HEK293 (cell line): ENCODE measurements around the gene TIMP4.

Source experiments
- CTCF ChIA-PET: fragments of 350-600 bp; formaldehyde crosslinking; extraction: SDS; loops from one replicate; lab custom pipeline; 2021; ENCODE audit warnings: antibody characterized with exemption; lab: Yijun Ruan, JAX
- POLR2A ChIA-PET: fragments of 300-600 bp; formaldehyde crosslinking; extraction: SDS; loops from one replicate; lab custom pipeline; 2020; ENCODE audit warnings: antibody characterized with exemption, inconsistent platforms; lab: Yijun Ruan, JAX
- H3K27ac ChIP-seq: fragments of 200-500 bp; sonication (Bioruptor generic); 2 replicates; pipeline ENCODE4 v1.5.1; 2014; ENCODE audit warnings: low read depth, low read length, control low read depth, inconsistent platforms; ENCODE audit errors: extremely low read depth
- H3K36me3 ChIP-seq, 2 experiments: fragments of 200-500 bp in 1 of 2; sonication (Bioruptor generic) in 1 of 2; 1 replicate in 1 of 2; 2 replicates in 1 of 2; pipeline ENCODE4 v1.5.1; 2014 to 2017; ENCODE audit warnings: inconsistent platforms in 2 of 2, low read length in 2 of 2; ENCODE audit not compliant: control insufficient read depth in 2 of 2, insufficient read depth in 1 of 2
- H3K4me1 ChIP-seq: fragments of 200-500 bp; sonication (Bioruptor generic); 2 replicates; pipeline ENCODE4 v1.5.1; 2014; ENCODE audit warnings: mild to moderate bottlenecking, low read length, inconsistent platforms; ENCODE audit not compliant: control insufficient read depth, insufficient read depth
- H3K4me3 ChIP-seq: 2 replicates; pipeline ENCODE4 v1.5.1; 2011; ENCODE audit warnings: low read depth, mild to moderate bottlenecking, control low read depth, low read length, moderate library complexity
- H3K9me3 ChIP-seq: fragments of 200-500 bp; sonication (Bioruptor generic); 2 replicates; pipeline ENCODE4 v1.5.1; 2014; ENCODE audit warnings: low read depth, low read length, inconsistent platforms; ENCODE audit not compliant: control insufficient read depth, insufficient read depth
- FEZF1 ChIP-seq: fragments of 450-650 bp; formaldehyde crosslinking; IDR thresholded peaks from 2 replicates; pipeline ENCODE4 v1.5.1; 2016; ENCODE audit warnings: missing biosample characterization, missing genetic modification characterization
- GLI4 ChIP-seq: fragments of 450-650 bp; formaldehyde crosslinking; IDR thresholded peaks from 2 replicates; pipeline ENCODE4 v1.5.1; 2016; ENCODE audit warnings: missing biosample characterization, missing genetic modification characterization
- GLIS1 ChIP-seq: fragments of 450-650 bp; formaldehyde crosslinking; IDR thresholded peaks from 2 replicates; pipeline ENCODE4 v1.5.1; 2016; ENCODE audit warnings: missing biosample characterization, missing genetic modification characterization
- HOXD13 ChIP-seq: sonication (generic); formaldehyde crosslinking; IDR thresholded peaks from 2 replicates; pipeline ENCODE4 v1.8.0; 2022; ENCODE audit warnings: missing genetic modification reagents, borderline replicate concordance
- INSM2 ChIP-seq: fragments of 450-650 bp; formaldehyde crosslinking; IDR thresholded peaks from 2 replicates; pipeline ENCODE4 v1.5.1; 2016; ENCODE audit warnings: missing biosample characterization, missing genetic modification characterization
- KLF7 ChIP-seq: fragments of 450-650 bp; formaldehyde crosslinking; IDR thresholded peaks from 2 replicates; pipeline ENCODE4 v1.5.1; 2016; ENCODE audit warnings: missing biosample characterization, missing genetic modification characterization, borderline replicate concordance
- SCRT1 ChIP-seq: fragments of 450-650 bp; formaldehyde crosslinking; IDR thresholded peaks from 2 replicates; pipeline ENCODE4 v1.5.1; 2016; ENCODE audit warnings: missing biosample characterization, missing genetic modification characterization, borderline replicate concordance
- ZBTB10 ChIP-seq: fragments of 450-650 bp; formaldehyde crosslinking; IDR thresholded peaks from 2 replicates; pipeline ENCODE4 v1.5.1; 2016; ENCODE audit warnings: missing biosample characterization, missing genetic modification characterization
- ZBTB20 ChIP-seq: fragments of 450-650 bp; formaldehyde crosslinking; IDR thresholded peaks from 2 replicates; pipeline ENCODE4 v1.5.1; 2016; ENCODE audit warnings: missing biosample characterization, missing genetic modification characterization
- ZBTB49 ChIP-seq: fragments of 450-650 bp; formaldehyde crosslinking; IDR thresholded peaks from 2 replicates; pipeline ENCODE4 v1.5.1; 2016; ENCODE audit warnings: missing biosample characterization, missing genetic modification characterization, low read depth
- ZNF214 ChIP-seq: fragments of 450-650 bp; formaldehyde crosslinking; IDR thresholded peaks from 2 replicates; pipeline ENCODE4 v1.5.1; 2017; ENCODE audit warnings: missing biosample characterization, mild to moderate bottlenecking, missing genetic modification characterization, borderline replicate concordance
- ZNF311 ChIP-seq: fragments of 450-650 bp; formaldehyde crosslinking; IDR thresholded peaks from 2 replicates; pipeline ENCODE4 v1.5.1; 2017; ENCODE audit warnings: missing biosample characterization, missing genetic modification characterization, borderline replicate concordance
- ZNF555 ChIP-seq: fragments of 450-650 bp; formaldehyde crosslinking; conservative IDR thresholded peaks from 2 replicates; pipeline ENCODE4 v1.5.1; 2017; ENCODE audit warnings: missing biosample characterization, mild to moderate bottlenecking, missing genetic modification characterization, inconsistent platforms
- ZNF645 ChIP-seq: fragments of 450-650 bp; formaldehyde crosslinking; IDR thresholded peaks from 2 replicates; pipeline ENCODE4; 2016; ENCODE audit warnings: missing biosample characterization, missing genetic modification characterization
- ZNF660 ChIP-seq: fragments of 450-650 bp; IDR thresholded peaks from 2 replicates; pipeline ENCODE4 v1.5.1; 2018; ENCODE audit warnings: missing biosample characterization, mild to moderate bottlenecking, missing genetic modification characterization
- ZSCAN4 ChIP-seq: fragments of 450-650 bp; formaldehyde crosslinking; IDR thresholded peaks from 2 replicates; pipeline ENCODE4 v1.5.1; 2017; ENCODE audit warnings: missing biosample characterization, missing genetic modification characterization
- ZSCAN5A ChIP-seq: fragments of 450-650 bp; formaldehyde crosslinking; IDR thresholded peaks from 2 replicates; pipeline ENCODE4 v1.5.1; 2016; ENCODE audit warnings: missing biosample characterization, missing genetic modification characterization
- ZXDB ChIP-seq: fragments of 450-650 bp; formaldehyde crosslinking; IDR thresholded peaks from 2 replicates; pipeline ENCODE4 v1.5.1; 2016; ENCODE audit warnings: missing biosample characterization, missing genetic modification characterization

TIMP4 gene

GRCh38 chr3:12132881-12133280 lies 25.8 kb downstream of the TIMP4 start:
- TF ChIP-seq ZNF660 (tag by site-specific recombination) (no peak), ZNF214 (tag by site-specific recombination) (no peak), INSM2 (no peak), FEZF1 (peak; percentile 40; the same call in 1 of the 2 replicates), ZSCAN4 (tag by site-specific recombination) (no peak), ZNF645 (tag by site-specific recombination) (no peak), GLI4 (tag by site-specific recombination) (no peak)
- Histone ChIP-seq H3K27ac (no peak overlapping the region), H3K4me3 (no peak overlapping the region), H3K36me3 (no peaks in the 10 kb centered on the region), H3K9me3 (no peaks in the 10 kb centered on the region), H3K4me1 (peaks cover 2% of the 10 kb centered on the region; the same call in 1 of the 2 replicates)
- ChIA-PET POLR2A (no interaction called here), CTCF (interaction anchor here (0.6 to 9.2 kb wide), 6 partner anchors 13 to 350 kb away, joined by 3 to 130 read pairs (median 4); no protein-coding TSS in a partner anchor)

GRCh38 chr3:12131351-12132090 lies 27.2 kb downstream of the TIMP4 start:
- no peak for TF ChIP-seq ZSCAN5A (tag by site-specific recombination)
- peak; percentile 45; the same call in 1 of the 2 replicates for TF ChIP-seq ZBTB20 (tag by site-specific recombination)
- Histone ChIP-seq H3K4me3 (no peak overlapping the region), H3K9me3 (no peaks in the 10 kb centered on the region), H3K36me3 (no peaks in the 10 kb centered on the region), H3K27ac (no peak overlapping the region), H3K4me1 (peaks cover 2% of the 10 kb centered on the region; the same call in 1 of the 2 replicates)
- ChIA-PET CTCF (interaction anchor here (0.6 to 9.2 kb wide), 4 partner anchors 12 to 348 kb away, joined by 3 to 130 read pairs (median 4); no protein-coding TSS in a partner anchor), POLR2A (no interaction called here)

- POLR2A ChIA-PET = no interaction called here
- CTCF ChIA-PET = interaction anchor here (0.6 to 1.2 kb wide), 3 partner anchors 8 to 353 kb away, joined by 3 to 5 read pairs (median 3); no protein-coding TSS in a partner anchor
- TF ChIP-seq ZBTB10 = no peak
- TF ChIP-seq SCRT1 = no peak
- no peak for TF ChIP-seq ZNF555 (tag by site-specific recombination)
- TF ChIP-seq ZBTB49 (tag by site-specific recombination) = no peak
- TF ChIP-seq ZXDB (tag by site-specific recombination) = no peak
- TF ChIP-seq KLF7 = no peak
- no peak for TF ChIP-seq GLIS1 (tag by site-specific recombination)
- no peak for TF ChIP-seq ZNF311 (tag by site-specific recombination)
- TF ChIP-seq HOXD13 (CRISPR knock-in tag) = no peak
Observed at GRCh38 chr3:12127391-12127790, 31.3 kb downstream of the TIMP4 start.

More at GRCh38 chr3:12127391-12127790, 31.3 kb downstream of the TIMP4 start:
- H3K4me3 ChIP-seq = no peak overlapping the region
- peaks cover 1% of the 10 kb centered on the region; the same call in 1 of the 2 replicates for H3K4me1 ChIP-seq
- H3K36me3 ChIP-seq = no peaks in the 10 kb centered on the region
- H3K27ac ChIP-seq = no peak overlapping the region
- H3K9me3 ChIP-seq = no peaks in the 10 kb centered on the region
